Fibroblast of lung (primary cell): ENCODE measurements around the gene LRSAM1.

Source experiments
- CTCF ChIP-seq, 2 donors: IDR thresholded peaks in 1 of 2; conservative IDR thresholded peaks in 1 of 2; 1 replicate in 1 of 2; 2 replicates in 1 of 2; pipeline ENCODE4 v1.5.1; 2011 to 2012; ENCODE audit warnings: low read length in 2 of 2, control low read depth in 1 of 2, inconsistent platforms in 1 of 2, low read depth in 1 of 2, mild to moderate bottlenecking in 1 of 2
- EZH2 ChIP-seq: IDR thresholded peaks from 2 replicates; pipeline ENCODE4 v1.5.1; 2012; ENCODE audit warnings: low read length, control low read depth, mild to moderate bottlenecking; ENCODE audit errors: missing control alignments

GRCh38 chr9:127452691-127453090 is 1.4 kb downstream of the LRSAM1 start:
- no peak for TF ChIP-seq CTCF (conservative IDR thresholded peaks at IDR 0.05 in 1 of 2, IDR thresholded peaks at IDR 0.05 in 1 of 2; ENCODE audit: low read depth in 1 of 2, low read length in 2 of 2)
- no peak for TF ChIP-seq EZH2
